Right ventricle myocardium superior (tissue), 1 donor: ENCODE results near the gene PPIP5K1. TPM values are rescaled to one million over a fixed set of nuclear protein-coding genes. Genes with fewer than 3 reads are reported as not detected.

Source experiments
- ATAC-seq: fragments of 200-7000 bp; cut with Tn5 transposase; one replicate; pipeline ENCODE4 v1.9.1; 2020; ENCODE audit warnings: mild to moderate bottlenecking; ENCODE audit not compliant: poor library complexity
- DNase-seq: peaks from one replicate; pipeline ENCODE4 v3.0.0-alpha.2; 2020
- intact Hi-C: fragments of 100-400 bp; cut with DNase I; formaldehyde crosslinking; loops from one replicate; pipeline ENCODE4 v1.11.2; 2022
- total RNA-seq: library from RNA; stranded (reverse); fragmentation: NEBNext Ultra II Directional; extraction: Animal tissue kit (Norgen Biotek cat#: 25700); gene quantifications from one replicate; pipeline ENCODE4 v1.2.1, GENCODE V29; 2021
- donor health status: DM: no; HTN: yes; CAD: no; lungs with severe emphysema.

Gene PPIP5K1
- total RNA-seq, 1 donor from 2014 or later, result 13.1 TPM

DNA sequence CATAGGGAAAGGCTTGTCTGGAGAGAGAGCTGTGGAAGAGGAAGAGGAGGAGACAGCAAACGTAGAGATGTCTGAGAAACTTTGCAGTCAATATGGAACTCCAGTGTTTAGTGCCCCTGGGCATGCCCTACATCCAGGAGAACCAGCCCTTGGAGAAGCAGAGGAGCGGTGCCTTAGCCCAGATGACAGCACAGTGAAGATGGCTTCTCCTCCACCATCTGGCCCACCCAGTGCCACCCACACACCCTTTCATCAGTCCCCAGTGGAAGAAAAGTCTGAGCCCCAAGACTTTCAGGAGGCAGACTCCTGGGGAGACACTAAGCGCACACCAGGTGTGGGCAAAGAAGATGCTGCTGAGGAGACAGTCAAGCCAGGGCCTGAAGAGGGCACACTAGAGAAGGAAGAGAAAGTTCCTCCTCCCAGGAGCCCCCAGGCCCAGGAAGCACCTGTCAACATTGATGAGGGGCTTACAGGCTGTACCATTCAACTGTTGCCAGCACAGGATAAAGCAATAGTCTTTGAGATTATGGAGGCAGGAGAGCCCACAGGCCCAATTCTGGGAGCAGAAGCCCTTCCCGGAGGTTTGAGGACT, 65.7 kb downstream of the PPIP5K1 start:
- intact Hi-C loops, result no loop called here
- ATAC-seq (no peak), DNase-seq (no peak)

DNA sequence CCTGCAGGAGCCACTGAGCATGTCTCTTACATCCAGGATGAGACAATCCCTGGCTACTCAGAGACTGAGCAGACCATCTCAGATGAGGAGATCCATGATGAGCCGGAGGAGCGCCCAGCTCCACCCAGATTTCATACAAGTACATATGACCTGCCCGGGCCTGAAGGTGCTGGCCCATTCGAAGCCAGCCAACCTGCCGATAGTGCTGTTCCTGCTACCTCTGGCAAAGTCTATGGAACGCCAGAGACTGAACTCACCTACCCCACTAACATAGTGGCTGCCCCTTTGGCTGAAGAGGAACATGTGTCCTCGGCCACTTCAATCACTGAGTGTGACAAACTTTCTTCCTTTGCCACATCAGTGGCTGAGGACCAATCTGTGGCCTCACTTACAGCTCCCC, 66.4 kb downstream of the PPIP5K1 start:
- ATAC-seq (no peak), DNase-seq (no peak)
- intact Hi-C loops, result no loop called here

DNA sequence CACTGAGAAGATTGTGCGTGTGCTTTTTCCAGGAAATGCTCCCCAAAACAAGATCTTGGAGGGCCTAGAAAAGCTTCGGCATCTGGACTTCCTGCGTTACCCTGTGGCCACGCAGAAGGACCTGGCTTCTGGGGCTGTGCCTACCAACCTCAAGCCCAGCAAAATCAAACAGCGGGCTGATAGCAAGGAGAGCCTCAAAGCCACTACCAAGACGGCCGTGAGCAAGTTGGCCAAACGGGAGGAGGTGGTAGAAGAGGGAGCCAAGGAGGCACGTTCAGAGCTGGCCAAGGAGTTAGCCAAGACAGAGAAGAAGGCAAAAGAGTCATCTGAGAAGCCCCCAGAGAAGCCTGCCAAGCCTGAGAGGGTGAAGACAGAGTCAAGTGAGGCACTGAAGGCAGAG, 67.8 kb downstream of the PPIP5K1 start:
- DNase-seq (no peak), ATAC-seq (no peak)
- intact Hi-C loops, result no loop called here

DNA sequence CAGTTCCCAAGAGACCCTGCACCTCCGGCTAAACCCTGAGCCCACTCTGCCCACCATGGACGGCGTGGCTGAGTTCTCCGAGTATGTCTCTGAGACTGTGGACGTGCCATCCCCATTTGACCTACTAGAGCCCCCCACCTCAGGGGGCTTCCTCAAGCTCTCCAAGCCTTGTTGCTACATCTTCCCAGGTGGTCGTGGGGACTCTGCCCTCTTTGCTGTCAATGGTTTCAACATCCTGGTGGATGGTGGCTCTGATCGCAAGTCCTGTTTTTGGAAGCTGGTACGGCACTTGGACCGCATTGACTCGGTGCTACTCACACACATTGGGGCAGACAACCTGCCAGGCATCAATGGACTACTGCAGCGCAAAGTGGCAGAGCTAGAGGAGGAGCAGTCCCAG, 68.6 kb downstream of the PPIP5K1 start:
- intact Hi-C loops, result no loop called here
- ATAC-seq, result no peak
- no peak for DNase-seq

DNA sequence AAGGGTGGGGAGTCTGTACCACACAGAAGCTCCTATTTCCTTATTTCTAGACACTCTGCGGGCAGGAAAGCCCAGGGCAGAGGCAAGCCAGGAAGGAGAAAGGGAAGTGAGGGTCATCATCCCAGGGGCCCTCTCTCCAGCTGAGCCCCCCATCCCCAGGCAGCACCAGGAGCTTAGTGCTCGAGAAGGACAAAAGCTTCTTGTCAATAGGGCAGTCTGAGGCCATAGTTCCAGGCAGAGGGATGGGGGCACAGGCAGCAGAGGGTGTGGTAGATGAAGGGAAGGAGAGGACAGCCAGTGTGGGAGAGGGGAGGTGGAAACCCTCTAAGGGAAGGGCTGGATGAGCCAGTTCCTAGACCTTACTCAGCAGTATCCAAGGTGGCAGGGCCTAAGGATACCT, 69.9 kb downstream of the PPIP5K1 start:
- intact Hi-C loops, result no loop called here

DNA sequence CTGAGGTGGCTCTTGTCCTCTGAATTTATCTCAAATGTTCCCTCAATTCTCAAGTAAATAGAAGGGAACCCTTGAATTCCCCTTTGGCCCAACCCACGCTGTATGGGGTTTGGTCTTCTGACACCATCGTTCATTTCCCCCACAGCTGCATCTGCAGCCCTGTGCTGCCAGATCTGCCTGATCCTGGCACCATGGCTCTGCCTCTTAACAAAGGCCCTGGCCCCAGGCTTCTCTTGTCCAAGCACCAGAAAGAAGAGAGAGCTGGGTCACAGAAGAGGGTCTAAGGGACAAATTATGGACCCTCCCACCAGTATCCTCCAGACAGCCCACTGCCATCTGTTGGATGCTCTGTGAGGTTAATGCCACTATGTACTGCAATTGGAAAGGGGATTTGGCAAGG, 70.8 kb downstream of the PPIP5K1 start:
- no peak for ATAC-seq
- intact Hi-C loops, result no loop called here

More for the DNA sequence above, 69.9 kb downstream of the PPIP5K1 start:
- DNase-seq (no peak), ATAC-seq (no peak)

DNA sequence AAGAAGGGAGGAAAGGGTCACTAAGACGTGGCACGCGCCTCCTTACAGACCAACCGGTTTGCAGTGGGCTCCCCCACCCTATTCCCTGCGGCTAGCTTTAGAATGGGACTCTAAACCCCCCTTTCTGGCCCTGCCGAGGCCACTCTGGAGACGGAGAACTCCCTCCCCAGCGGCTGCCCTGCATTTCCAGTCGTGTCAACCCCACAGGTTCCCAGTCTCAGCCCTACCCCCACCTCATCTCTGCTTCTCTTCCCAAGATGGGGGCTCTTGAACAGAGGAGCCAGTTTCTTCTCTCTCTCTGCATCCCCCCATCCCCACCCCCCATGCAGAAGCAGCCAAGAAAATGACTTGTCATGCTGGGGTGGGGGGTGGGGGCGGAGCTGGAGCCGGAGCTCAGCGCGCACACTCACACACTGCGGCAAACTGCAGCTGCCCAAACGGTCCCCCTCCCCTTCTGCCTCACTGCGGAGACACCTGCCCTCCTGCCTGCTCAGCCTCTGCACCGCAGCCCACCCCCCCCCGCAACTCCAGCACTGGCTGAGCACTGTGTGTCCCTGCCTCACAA, 71.7 kb downstream of the PPIP5K1 start:
- DNase-seq (no peak), ATAC-seq (peak; percentile 26)
- intact Hi-C loops, result no loop called here

More for the DNA sequence above, 70.8 kb downstream of the PPIP5K1 start:
- DNase-seq, result no peak

DNA sequence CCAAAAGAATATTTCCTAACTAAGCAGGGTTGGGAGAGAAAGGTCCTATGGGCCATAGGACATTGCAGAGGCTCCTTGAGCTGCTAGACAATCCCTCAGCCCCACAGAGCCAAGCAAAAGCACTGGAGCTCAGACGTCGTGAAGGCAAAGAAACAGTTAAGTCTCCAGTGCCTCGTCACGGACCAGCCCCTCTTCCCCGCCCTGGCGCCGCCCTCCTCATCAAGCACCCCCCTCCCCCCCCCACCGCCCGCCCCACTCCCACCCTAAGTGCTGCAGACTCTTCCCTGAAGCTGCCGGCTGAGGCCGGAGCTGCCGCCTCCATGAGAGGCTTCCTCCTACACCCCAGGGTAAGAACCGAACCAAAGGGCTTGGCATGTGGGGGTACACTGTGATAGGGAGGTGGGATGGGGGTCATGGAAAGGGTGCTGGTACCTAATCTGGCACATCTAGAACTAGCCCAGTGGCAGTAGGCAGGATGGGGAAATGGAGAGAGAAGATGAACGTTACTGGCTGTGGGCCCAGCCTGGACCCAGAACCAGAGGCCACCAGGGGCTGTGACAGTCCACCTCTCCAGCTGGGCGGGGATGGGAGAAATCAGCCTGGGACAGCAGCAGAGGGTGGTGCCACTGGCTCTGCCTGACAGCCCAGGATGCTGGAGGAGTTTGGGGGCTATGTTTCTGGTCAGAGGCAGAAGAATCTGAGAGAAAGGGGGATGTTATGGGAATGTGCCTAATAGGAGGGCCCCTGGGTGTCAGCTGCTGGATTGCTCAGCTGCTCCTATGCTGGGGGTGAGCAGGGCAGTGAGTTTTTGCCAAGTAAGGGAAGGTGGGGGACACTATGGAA, 72.4 kb downstream of the PPIP5K1 start, which contains the start of gene MAP1A:
MAP1A (plus strand) TSS at position 255 of the 843 bp plus-strand sequence. CDS start 3,866 bp downstream, outside the sequence.
- peak; percentile 54 for ATAC-seq
- intact Hi-C loops, result no loop called here
- peak; percentile 73 for DNase-seq

DNA sequence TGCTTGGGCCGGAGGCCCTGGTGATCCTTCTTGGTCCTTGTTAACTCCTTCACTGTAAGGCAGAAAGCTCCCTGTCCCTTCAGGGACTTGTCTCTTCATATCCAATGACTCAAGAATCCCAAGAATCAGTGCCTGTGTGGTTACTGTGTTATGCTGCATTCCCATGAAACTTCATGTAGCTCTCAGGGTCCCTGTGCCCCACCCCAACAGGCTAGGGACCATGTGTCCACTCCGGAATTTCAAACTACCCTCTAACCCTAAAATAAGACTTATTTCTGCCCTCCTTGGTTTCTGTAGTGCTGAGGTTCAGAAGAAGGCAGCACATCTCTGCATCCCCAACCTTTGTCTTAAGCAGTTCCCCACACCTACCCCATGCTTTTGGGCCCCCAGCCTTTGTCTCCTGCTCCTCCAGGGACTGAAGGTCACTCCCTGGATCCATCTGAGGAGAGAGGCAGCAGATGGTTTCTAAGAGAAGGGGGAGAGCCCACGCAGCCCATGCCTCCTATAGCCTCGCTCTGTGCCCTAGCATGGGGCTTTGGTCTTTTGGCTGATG, 73.1 kb downstream of the PPIP5K1 start:
- intact Hi-C loops, result no loop called here
- ATAC-seq, result no peak
- no peak for DNase-seq

DNA sequence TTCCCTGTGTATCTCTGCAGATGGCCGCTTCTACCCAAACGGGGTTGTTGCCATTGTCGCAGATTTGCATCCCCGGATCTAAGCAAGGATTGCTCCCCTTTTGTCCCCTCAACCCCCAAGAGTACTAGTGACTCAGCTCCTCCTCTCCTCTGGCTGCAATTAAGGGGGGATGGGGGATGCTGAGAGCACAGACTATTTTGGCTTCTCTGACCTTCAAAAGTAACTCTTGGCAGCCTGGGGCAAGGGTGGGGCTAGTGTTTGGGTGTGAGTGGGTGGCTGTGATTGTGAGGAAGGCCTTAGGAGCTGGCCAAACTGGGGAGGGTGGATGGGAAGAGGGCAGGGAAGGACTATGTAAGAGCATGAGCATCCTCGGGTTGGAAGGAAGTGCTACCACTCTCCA, 73.8 kb downstream of the PPIP5K1 start:
- ATAC-seq (peak; percentile 56), DNase-seq (peak; percentile 68)
- intact Hi-C loops, result no loop called here

DNA sequence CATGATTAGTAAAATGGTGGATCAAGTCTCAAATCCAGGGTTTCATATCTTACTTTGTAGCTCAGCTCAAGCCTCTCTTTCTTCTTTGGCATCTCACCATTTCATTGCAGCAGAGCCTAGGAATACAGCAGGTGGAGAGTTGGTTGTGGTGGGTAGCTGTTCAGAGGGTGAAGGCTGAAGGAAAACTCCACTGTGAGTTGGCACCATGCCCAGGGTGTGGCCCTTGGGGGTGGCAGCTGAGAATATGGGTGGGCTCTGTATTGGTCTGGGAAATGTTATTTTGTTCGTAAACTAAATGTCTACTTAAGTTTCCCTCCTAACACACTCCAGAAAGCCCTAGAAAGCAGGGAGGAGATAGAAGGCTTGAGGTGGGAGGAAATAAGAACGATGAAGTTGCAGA, 74.3 kb downstream of the PPIP5K1 start:
- DNase-seq (no peak), ATAC-seq (no peak)
- intact Hi-C loops, result no loop called here

DNA sequence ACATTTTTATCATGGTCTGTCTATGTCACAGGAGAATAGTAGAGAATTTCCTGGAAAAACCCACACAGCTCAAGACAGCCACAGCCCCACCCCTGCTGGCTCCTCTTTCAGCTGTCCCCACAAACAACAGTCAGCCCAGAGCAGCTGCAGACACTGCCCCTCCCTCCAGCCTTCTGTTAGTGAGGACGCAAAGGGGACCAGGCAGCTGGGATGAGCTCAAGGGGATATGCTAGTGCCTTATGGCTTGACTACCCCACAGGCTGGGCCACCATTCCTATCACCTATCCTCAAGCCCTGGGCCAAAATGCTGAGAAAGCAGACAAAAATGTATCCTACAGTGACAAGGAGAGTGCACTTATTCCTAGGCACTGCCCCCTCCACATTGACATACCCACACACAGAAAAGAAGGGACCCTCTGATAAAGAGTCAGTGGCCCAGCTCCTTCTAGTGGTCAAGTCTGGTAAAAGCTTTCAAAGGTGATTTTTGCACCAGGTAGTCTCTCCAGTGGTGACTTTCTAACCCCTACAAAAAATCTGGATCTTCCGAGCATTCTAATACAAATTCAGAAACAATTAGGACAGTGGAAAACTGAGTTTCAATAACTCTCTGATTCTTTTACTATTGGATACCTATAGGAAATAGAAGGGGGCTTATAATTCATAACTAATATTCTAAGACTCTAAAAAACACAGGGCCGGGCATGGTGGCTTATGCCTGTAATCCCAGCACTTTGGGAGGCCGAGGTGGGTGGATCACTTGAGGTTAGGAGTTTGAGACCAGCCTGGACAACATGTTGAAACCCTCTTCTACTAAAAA, 75.6 kb downstream of the PPIP5K1 start:
- peak; percentile 2 for ATAC-seq
- intact Hi-C loops, result no loop called here
- peak; percentile 80 for DNase-seq

DNA sequence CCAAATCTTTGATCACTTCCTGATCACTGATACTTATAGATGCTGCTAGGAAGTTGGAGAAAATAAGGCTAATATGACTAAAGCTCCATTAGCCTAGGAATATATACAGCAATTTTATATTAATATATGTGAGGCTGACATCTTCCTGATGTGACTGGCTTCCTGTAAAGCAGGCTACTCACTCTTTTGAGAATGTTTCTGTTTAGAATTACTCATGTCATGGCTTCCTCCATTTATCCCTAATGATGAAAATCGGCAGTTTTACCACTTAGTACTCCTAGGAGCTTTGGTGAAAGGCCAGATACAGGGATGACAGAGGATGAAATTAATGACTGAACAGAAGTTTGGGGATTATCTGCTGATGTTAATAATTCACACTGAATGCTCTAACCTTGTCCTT, 76.5 kb downstream of the PPIP5K1 start:
- ATAC-seq, result no peak
- intact Hi-C loops, result no loop called here
- no peak for DNase-seq

DNA sequence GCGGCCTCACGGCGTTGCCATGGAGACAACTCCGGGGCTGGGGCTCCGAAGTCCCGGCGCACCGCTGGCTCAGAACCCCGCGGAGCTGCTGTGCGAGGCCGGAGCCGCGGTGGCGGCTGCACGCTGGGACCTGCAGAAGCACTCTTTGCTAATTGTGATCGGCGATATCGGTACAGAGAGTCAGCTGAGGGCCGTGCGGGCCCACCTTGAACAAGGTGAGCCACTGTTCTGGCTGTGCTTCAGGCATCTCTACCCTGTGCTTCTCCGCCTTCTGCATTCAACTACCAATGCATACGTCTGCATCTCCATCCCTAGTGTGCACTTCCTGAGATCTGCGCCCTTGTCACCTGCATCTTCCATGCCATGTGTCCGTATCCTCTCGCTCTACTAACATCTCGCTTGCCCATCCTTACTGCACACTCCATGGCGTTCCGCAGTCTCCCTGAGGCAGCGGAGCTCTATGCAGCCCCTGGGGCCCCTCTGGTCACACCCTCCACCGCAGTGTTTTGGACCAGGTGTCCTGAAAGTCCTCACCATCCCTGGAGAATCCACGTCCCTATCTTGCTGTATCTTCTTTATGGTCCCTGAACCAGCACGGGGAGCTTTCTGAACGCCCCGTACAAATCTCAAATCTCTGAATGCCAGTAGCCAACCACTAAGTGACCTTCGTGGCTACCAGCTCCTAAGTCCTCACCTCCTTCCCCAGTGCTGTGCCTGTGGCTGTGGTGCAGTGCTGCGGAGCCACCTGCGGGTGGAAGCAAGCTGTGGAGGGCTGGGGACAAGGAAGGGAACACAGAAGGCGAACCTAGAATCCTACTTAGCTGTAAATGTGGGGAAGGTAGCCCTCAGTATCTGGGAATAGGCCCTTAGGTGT, 78.8 kb downstream of the PPIP5K1 start:
- no peak for DNase-seq
- intact Hi-C loops, result no loop called here

DNA sequence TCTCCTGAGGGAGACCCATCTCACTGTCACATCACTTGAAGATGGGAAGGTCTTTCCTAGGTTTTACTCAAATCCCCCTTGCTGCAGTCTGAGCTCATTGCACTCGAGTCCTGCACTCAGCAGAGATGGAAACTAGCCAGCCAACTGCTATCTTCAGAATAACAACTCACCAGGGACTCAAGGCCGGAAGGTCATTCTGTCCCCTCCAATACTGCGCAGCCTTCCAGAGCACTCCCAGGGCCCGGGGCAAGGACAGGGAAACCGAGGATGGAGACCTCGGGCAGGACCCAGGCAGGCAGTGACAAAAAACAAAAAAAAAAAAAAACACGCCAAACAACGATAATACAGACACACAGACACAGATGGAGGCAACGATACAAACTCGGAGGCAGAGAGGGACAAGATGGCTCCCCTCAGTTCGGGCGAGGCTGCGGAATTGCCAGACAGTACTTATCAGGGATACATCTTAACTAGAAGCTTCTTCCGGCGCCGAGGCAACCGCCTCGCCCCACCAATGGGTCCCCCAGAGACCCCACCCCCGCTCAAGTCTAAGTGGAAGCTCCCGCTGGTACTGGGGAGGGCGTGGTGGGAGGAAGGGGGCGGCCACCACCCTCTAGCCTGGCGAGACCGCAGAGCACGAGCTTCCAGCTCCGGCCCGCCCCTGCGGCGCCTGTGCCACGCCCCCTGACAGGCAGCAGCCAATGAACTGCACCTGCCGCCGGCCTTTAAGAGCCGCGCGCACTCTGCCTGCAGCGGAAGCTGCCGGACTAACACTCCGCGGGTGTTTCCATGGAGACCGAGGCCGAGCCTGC, 79.6 kb downstream of the PPIP5K1 start:
- ATAC-seq (peak; percentile 98), DNase-seq (peak; percentile 99)
- intact Hi-C loops, result no loop called here

More for the DNA sequence above, 78.8 kb downstream of the PPIP5K1 start:
- ATAC-seq, result no peak

DNA sequence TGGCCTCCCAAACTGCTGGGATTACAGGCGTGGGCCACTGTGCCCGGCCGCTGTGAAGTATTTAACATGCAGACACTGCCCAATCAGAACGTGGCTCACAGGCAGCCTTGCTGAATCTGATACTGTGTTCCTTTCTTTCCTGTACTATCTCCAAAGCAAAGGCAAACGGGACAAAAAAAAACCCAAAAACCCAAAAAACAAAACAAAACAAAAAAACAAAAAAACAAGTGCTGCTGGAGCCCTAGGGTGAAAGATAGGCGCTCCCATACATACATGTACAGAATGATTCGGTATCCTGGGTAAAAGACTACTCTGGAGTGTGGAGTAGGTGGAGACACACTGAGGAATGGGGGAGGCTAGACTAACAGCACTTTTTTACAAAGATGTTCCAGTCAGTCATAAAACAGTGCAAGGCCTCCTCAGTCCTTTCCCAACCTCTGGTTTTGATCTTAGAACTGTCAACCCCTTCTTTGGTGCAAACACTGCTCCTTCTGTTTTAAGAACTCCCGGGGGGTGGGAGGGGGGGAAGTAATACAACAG, 80.3 kb downstream of the PPIP5K1 start:
- intact Hi-C loops, result no loop called here
- DNase-seq, result peak; percentile 58
- ATAC-seq, result peak; percentile 2
